Measurements from ENCODE around the gene GLB1L2. TPM values are rescaled to one million over a fixed set of nuclear protein-coding genes. Genes with fewer than 3 reads are reported as not detected.
A peak's percentile ranks its signal among the peaks of the same experiment; 100 is the strongest.

GLB1L2 gene
- polyA plus RNA-seq, 6 donors from 2014 or later: 0.09 to 0.25 (median 0.19) TPM; not detected in 3

DNA sequence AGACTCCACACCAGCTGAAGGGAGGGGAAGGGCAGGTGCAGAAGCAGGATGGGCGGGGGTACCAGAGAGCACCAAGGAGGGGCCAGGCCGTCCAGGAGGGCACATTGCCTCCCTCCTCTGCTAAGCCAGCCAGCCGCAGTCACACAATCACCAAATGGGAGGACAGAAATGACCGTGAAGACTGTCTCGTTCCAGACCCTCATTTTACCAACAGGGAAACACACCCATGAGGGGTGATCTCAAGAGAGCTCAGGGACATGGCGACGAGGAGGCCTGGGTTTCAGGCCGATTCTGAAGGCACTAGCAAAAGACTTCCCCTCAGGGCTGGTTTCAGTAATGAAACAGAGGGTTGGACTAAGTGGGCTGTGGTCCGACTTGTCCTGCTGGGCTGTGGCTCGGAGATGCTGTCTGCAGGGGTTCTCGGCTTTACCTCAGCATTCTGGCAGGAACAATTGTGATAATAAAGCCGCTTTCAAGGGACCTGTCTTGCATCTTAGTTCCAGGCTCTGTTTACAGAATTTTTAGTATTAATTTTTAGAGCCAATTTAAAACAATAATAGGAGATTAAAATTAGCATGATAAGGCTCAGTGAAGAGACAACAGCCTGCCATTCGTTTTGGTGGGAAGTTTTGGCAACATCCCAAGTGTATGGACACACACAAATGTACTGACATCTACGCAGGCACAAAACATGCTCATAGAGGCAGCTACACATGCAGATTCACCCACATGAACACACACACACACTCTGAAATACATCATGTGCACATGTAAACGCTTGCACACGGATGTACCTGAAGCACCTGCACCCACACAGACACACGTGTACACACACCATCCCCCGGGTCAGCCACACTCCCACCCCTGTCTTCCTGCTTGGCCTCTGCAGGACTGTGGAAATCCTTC is 82.3 kb downstream of the GLB1L2 start:
- peaks cover 0 to 10% of the 10 kb centered on the region in 2 donors for H3K36me3 Mint-ChIP-seq
- H3K4me3 Mint-ChIP-seq: peak overlapping the region in 6 of 8 donors; percentile 2 to 80 (median 38)
- DNase-seq (no peak), ATAC-seq (ENCODE audit: low read depth in 2 of 2) (no peak)
- peak overlapping the region in 1 of 6 donors; percentile 27 for H3K27ac Mint-ChIP-seq
- peaks cover 0 to 4% (median 0%) of the 10 kb centered on the region in 7 donors for H3K9me3 Mint-ChIP-seq
- peaks cover 47 to 76% (median 71%) of the 10 kb centered on the region in 3 donors for H3K27me3 Mint-ChIP-seq
- peaks cover 31 to 37% (median 32%) of the 10 kb centered on the region in 3 donors for H3K4me1 Mint-ChIP-seq

DNA sequence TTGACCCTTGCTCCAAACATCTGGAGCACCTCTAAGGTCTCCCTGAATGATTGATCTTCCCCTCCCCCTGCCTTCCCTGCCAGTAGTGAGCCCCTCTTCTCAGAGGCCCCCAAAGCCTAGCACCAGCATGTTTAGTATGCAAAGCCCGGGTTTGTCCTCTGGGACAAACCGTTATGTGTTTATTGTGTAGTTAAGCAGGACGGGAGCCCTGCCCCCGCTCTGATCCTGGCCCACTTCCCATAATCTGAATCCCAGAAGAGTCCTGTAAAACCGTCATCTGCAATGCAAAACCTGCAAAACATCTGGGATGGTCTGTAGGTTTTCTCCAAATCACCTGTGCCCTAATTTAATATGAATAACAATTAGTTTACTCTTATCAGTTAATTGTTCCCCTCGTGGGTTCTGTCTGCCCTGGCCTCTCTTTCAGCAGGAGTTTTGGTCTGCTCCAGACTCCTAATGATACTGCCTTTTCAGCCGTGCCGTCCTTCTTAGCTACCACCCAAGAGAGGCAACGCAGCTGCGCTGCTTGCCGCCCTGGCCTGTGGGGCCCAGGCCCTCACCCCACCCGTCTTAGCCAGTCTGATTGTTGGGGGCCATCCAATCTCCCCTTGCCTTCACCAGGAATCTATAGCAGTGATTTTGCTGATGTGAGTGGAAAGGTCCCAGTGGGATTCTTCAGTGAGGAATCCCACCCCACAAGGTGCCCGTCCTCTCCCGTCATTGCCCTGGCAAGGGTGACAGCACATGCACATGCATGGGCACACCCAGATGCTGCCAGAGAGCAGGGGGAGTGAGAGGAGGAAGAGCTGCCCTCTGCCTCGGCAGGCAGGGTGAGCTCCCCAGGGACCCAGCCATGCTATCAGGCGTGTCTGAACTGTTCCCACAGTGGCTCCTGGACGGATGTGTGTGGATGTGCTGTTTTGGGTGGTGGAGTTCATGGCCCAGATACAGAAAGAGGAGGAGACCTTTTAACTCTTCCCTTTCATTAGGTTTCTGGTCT is 83.3 kb downstream of the GLB1L2 start:
- H3K9me3 Mint-ChIP-seq: peaks cover 0 to 4% (median 0%) of the 10 kb centered on the region in 7 donors
- ATAC-seq (ENCODE audit: low read depth in 2 of 2): no peak
- peaks cover 41 to 67% (median 62%) of the 10 kb centered on the region in 3 donors for H3K27me3 Mint-ChIP-seq
- H3K4me1 Mint-ChIP-seq: peaks cover 26 to 32% (median 31%) of the 10 kb centered on the region in 3 donors
- no peak for DNase-seq
- peak overlapping the region in 2 of 8 donors; percentile 45 to 51 for H3K4me3 Mint-ChIP-seq
- H3K27ac Mint-ChIP-seq: peak overlapping the region in 1 of 6 donors; percentile 27
- H3K36me3 Mint-ChIP-seq: peaks cover 0 to 4% of the 10 kb centered on the region in 2 donors

DNA sequence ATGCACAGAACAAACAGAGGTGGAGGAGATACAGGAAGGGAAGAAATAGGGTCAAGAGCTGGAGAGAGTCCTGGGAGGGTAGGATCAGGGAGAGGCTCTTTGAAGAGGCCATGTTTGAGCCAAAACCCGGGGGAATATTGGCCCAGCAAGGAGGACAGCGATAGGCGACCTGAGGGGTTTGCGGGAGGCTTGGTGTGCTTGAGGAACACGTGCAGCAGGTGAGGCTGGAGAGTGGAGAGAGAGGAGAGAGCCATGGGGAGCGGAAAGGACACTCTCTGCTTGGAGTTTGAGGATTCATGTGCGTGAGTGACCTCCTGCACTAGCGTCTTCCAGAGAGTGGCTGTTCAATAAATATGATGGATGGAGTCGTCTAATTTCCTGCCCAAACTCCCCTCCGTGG is 84.9 kb downstream of the GLB1L2 start:
- Mint-ChIP-seq H3K4me1 (peaks cover 14 to 20% (median 19%) of the 10 kb centered on the region in 3 donors), H3K27ac (no peak overlapping the region), H3K9me3 (peaks cover 0 to 4% (median 0%) of the 10 kb centered on the region in 7 donors), H3K36me3 (no peaks in the 10 kb centered on the region), H3K27me3 (peaks cover 31 to 55% (median 51%) of the 10 kb centered on the region in 3 donors), H3K4me3 (no peak overlapping the region)
- no peak for DNase-seq
- no peak for ATAC-seq (ENCODE audit: low read depth in 2 of 2)

DNA sequence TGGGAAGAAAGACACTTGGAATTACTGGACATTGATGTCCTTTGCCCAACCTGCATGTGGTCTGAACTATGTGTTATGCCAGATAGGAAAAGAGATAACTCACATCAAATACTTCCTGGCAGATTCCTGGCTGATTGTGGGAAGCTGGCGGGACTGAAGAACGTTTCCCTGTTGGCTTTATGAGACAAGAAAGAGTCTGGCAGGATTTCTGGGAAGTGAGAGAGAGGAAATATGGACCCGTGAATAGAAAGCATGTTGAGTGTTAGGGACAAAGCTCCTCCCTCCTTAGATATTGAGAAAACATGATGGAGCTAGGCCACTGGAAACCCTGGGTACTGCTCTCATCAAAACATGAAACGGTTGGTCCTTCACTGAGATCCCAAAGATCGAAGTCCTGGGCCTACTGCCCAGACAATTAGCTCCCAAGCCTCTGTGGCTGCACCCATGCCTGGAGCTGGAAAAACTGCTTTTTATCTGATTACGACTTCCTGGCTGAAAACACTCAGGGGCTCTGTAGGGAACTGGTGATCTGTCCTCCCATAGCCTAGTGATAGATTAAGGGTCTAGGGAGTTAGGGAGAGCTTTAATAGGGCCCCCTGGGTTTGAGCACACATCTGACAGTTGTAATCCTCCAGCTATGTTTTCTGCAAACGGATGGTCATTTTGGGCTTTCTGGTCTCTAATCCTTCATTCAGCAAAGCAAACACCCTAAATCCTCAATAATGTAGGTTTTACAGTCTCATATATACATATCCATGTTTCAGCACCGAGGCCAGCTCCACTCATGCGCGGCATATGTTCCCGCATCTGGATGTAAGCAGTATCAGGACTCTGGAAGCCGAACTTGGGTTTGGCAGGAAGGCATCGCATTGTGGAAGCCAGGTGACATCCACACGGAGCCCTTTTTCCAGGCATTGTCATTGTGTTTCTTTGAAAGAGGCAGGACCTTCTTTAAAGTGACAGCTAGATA is 86.4 kb downstream of the GLB1L2 start:
- Mint-ChIP-seq H3K36me3 (no peaks in the 10 kb centered on the region), H3K9me3 (peaks cover 0 to 4% (median 0%) of the 10 kb centered on the region in 7 donors), H3K4me1 (peaks cover 14 to 19% (median 18%) of the 10 kb centered on the region in 3 donors), H3K4me3 (no peak overlapping the region), H3K27ac (no peak overlapping the region), H3K27me3 (peaks cover 34 to 68% (median 61%) of the 10 kb centered on the region in 3 donors)
- ATAC-seq (ENCODE audit: low read depth in 2 of 2): no peak
- no peak for DNase-seq

DNA sequence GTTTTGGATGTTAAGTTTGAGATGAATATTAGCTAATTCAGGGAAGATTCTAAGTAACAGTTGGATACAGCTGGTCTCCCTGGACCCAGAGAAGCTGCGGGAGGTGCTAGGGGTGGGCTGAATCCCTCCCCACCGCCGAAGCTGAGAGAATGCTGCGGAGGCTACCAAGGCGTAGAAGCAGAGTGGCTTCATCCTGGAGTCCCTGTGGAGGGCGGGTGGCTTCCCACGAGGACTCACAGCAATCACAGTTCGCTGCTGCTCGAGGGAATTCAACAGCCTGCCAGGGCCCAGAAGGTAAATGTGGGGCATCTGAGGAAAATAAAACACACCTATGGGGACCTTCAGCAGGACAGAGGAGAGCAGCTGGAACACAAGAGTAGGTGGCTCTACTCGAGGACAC is 91.3 kb downstream of the GLB1L2 start:
- Mint-ChIP-seq H3K4me3 (no peak overlapping the region), H3K27me3 (peaks cover 22 to 41% (median 40%) of the 10 kb centered on the region in 3 donors), H3K9me3 (peaks cover 0 to 2% (median 0%) of the 10 kb centered on the region in 7 donors), H3K36me3 (no peaks in the 10 kb centered on the region), H3K4me1 (no peaks in the 10 kb centered on the region), H3K27ac (no peak overlapping the region)
- DNase-seq (no peak), ATAC-seq (ENCODE audit: low read depth in 2 of 2) (no peak)

DNA sequence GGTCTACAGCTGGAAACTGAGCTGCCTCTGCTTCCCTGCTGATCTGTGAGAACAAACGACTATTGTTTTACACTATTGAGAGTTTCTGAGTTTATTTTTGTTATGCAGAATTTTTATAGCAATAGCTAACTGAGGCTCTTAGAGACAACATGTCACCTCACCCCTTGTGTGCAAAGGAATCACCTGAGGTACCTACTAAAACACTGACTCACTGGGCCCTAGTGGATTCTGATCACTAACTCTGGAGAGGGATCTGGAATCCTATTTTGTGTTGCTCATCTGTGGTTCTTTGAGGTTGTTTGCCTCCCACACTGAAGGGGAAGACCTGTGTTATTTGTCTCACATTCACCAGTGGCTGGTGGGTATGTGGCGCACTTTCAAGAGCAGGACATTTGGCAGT is 93.6 kb downstream of the GLB1L2 start:
- Mint-ChIP-seq H3K36me3 (no peaks in the 10 kb centered on the region), H3K27me3 (peaks cover 26 to 52% (median 42%) of the 10 kb centered on the region in 3 donors), H3K4me1 (no peaks in the 10 kb centered on the region), H3K4me3 (no peak overlapping the region), H3K27ac (no peak overlapping the region), H3K9me3 (peaks cover 0 to 2% (median 0%) of the 10 kb centered on the region in 7 donors)
- DNase-seq: no peak
- ATAC-seq (ENCODE audit: low read depth in 2 of 2): no peak

Other genes with a start within 250 kb of the GLB1L2 start
- gene NCAPD3, start 108.0 kb upstream of the GLB1L2 start, polyA plus RNA-seq (ENCODE audit: low read depth in 6 of 6): 10 to 100 TPM in 2 of 6 donors, 1 to 10 TPM in 4; 6.2 to 13.2 (median 8.6) TPM
- gene VPS26B, start 107.3 kb upstream of the GLB1L2 start, polyA plus RNA-seq (ENCODE audit: low read depth in 6 of 6): 10 to 100 TPM; 12.1 to 18.2 (median 14.7) TPM
- 100 to 1,000 TPM in 1 of 6 donors, 10 to 100 TPM in 5; 60.5 to 109 (median 71.1) TPM for gene THYN1, start 78.6 kb upstream of the GLB1L2 start, polyA plus RNA-seq (ENCODE audit: low read depth in 6 of 6)
- 10 to 100 TPM; 13.0 to 17.1 (median 14.1) TPM for gene ACAD8, start 78.4 kb upstream of the GLB1L2 start, polyA plus RNA-seq (ENCODE audit: low read depth in 6 of 6)
- not detected for gene GLB1L3, start 55.6 kb upstream of the GLB1L2 start, polyA plus RNA-seq (ENCODE audit: low read depth in 6 of 6)
- not detected for gene B3GAT1, start 80.3 kb downstream of the GLB1L2 start, polyA plus RNA-seq (ENCODE audit: low read depth in 6 of 6)